Stimulated activated CD8-positive, alpha-beta memory T cell treated with anti-CD3 and anti-CD28 coated beads, Interleukin-7, amount 100 ng/mL, for 1 hour (primary cell): Measurements from ENCODE around the gene DCAF11.

Source experiments
- DNase-seq, 2 donors: peaks; one replicate each; pipeline ENCODE4 v3.0.0-alpha.2; 2020; ENCODE audit warnings: low read depth in 2 of 2

DCAF11 gene

DNA sequence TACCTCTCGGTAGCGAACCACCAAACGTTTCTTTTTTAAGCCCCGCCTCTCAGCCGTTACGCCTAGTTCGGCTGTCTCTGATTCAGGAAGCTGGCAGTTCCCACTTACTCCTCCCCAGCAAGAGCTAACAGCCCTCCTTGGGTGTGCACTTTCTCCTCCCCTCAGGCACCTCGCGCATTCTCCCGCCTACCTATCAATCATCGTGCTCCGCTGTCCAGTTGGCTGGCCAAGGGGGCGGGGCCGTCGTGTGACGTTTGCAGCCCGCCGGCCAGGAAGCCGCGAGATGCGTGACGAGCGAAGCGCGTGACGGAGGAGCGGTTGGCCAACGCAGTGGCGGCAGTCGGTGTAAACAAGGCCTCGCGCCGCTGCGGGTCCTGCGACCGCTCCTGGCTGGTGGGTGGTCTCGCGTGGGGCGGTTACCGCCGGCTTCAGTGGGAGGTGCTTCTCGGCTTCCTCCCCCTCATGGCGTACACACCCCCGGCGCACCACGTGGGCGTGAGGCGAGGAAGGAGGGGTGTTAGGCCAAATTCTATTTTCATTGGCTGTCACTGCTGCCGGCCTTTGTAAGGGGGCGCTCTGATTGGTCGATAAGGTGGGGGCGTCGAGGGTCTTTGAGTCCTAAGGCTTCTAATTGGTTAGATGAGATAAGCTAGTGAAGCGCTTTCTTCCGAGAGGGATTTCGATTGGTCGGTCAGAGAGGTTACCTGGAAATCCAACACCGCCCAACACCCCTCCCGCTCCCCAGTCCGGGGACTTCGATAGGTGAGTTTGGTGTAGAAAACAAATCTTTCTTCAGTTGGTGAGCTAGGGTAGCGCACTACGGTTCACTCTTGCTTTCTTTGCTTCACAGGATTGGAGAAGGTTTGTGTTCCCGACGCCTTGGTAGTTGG, at the start of gene DCAF11, which contains the start of gene NRL:
DCAF11 (plus strand) TSS at position 246 of the 890 bp plus-strand sequence. CDS start 818 bp downstream, outside the sequence.
NRL (minus strand) TSS at position 418 of the 890 bp plus-strand sequence. CDS start 32,101 bp downstream, outside the sequence.
- DNase-seq, result peak; percentile 92 to 94

DNA sequence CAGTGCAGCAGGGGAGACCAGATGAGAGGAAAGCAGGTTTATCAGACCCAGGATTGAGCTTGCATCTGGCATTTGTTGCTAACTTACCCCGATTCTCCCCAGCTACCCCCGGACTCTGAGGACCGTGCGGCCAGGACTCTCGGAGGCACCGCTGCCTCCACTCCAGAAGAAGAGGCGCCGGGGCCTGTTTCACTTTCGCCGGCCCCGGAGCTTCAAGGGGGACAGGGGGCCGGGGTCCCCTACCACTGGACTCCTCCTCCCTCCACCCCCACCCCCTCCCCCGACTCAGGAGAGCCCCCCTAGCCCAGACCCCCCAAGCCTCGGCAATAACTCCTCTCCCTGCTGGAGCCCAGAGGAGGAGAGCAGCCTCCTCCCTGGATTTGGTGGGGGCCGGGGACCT, 49.7 kb upstream of the DCAF11 start:
- DNase-seq, result no peak

DNA sequence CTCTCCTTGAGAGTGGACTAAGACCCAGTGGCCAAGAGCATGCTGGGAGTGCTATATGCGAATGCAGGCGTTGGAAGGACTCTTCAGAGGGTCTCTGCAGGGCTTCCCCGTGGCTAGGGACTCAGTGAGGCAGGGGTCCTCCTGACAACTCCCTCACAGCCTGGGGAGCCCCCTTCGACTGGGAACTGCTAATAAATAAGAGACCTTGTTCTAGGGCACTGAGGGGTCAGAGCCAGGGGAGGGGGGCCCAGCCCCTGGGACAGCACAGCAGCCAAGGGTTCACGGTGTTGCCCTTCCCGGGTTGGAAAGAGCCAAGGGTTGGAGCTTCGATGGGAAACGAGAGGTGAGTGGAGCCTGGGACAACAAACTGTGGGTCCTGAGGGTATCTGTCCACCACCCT, 49.2 kb upstream of the DCAF11 start:
- no peak for DNase-seq

DNA sequence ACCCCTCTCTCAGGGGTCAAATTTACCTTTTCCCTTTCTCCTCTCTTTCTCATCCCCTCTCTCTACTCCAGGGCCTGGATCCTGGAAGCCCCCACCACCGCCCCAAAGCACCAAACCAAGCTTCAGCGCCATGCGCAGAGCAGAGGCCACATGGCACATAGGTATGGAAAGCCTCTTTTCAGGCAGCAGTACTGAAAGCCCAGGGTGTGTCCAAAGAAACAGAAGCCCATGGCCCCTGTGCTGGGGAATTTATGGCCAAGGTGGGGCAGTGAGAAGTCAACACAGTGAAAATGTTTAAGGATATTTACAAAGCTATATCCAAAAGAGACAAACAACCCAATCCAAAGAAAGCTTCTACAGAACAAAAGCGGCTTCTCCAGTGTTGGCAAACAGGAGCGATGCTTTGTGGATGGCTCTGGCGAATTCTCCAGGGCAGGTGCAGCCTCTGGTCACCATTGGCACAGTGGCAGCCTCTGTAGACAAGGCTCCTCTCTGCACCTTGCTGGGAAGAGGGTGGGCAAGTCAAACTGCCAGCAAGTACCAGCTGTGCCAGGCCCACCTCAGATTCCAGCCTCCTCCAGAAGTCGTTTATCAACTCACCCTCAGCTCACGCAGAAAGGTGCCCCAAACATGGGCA, 48.0 kb upstream of the DCAF11 start:
- no peak for DNase-seq

DNA sequence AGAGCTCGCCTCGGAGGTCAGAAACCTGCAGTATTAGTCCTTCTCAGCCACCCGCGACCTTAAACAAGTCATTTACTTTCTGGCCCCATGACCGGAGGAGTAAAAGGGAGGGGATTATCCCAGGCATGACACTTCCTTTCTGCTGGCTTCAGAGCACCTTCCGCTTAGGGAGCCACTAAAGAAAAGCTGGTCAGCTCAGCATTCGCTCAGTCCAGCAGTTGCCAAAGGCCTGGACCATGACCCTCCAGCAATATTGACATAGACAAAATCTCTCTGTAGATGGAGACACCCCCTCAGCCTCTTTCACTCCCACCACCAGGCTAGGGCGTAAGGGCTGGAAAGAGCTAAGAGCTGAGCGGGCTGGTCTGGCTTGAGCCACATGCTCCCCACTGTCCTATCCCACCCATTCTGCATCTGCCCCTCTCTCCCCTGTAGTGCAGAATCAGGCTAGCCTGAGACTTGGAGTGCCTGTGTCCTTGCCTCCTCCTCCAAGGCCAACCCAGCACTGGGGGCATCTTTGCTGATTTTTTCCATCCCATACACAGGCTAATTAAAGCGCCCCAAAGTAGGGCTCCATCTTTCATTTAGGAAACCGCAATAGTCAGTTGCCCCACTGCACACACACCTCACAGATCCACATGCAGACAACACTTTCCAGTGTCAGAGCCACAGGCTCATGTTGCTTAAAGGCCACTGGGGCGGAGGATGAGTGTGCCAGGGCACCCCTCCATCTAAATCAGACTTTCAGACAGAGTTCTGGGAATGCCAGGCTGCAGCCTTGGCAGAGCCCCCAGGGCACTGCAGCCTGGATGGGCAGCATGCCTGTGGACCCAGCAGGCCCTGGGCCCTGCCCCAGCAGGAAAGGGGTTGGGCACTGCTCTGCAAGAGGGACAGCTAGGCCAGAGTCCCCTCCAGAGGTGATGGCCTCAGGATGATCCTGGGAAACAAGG, 47.2 kb upstream of the DCAF11 start:
- no peak for DNase-seq

DNA sequence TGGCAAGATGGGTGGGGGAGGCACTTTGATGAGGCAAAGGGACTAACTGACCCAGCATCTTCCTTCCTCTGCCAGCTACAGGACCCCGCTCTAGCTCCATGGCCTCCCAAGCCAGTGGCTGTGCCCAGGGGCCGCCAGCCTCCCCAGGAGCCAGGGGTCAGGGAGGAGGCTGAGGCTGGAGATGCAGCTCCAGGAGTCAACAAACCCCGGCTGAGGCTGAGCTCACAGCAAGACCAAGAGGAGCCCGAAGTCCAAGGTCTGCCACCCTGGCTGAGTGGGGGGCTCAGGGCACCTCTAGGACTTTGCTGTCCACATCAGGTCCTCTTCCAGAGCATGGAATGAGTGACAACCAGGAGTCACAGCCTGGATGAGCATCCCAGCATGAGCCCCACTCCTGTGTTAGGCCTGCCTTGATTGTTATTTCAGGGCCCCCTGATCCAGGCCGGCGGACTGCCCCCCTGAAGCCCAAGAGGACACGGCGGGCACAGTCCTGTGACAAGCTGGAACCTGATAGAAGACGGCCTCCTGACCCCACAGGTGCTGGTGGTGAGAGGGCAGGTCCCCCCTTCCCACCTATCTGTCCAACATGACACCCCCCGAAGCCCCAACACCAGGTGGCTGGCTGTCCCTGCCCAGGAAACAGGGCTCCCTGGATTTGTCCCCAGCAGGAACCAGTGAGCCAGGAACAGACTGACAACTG, 45.7 kb upstream of the DCAF11 start:
- DNase-seq, result no peak

DNA sequence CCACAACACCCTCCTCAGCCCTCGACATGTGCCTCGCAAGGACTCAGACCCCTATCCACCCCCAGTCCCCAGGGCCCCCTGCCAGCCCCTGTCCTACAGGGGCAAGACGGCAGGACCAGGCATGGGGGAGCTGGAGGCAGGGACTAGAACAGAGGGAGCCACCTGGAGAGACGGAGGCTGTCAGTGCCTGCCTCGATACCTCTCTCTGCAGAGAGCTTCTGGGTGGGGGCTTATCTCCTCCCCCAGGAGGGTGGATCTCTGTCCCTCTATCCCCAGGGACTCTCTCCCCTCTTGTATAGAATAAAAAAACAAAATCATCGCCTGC, 45.2 kb upstream of the DCAF11 start:
- DNase-seq, result no peak

DNA sequence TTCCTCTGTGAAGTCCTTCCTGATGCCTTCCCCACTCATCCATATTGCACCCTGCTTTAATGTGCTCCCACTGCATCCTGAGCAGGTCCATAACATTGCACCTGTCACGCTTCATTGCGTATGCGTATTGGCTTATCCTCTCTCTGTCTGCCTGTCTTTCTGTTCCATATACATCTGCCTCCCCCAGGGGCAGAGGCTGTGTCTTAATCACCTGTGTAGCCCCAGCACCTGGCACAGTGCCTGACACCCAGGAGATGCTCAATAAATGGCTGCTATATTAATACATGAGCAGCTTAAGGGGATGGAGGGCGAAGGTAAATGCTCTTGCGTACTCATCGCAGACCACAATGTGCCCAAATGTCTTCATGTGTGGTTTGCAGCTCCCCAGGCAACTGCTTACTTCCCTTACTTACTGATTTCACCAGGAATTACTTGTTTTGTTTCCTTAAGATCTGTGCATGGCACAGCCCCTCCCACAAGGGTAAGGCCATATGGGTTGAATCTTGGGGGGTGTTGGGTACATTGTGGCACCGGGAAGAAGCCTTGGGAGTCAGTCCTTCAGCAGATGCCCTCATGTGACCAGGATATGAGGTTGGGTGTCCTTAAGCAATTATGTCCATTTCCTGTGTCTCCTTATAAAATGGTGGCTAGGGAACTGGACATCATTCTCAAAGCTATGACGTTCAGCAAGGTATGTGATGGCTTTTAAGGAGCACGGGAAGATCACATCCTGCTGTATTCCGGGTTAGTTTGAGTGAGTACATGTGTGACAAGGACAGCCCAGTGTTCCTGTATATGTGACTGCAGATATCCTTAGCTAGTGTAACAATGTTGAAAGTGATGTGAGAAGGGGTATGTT, 44.1 kb upstream of the DCAF11 start:
- DNase-seq, result no peak

DNA sequence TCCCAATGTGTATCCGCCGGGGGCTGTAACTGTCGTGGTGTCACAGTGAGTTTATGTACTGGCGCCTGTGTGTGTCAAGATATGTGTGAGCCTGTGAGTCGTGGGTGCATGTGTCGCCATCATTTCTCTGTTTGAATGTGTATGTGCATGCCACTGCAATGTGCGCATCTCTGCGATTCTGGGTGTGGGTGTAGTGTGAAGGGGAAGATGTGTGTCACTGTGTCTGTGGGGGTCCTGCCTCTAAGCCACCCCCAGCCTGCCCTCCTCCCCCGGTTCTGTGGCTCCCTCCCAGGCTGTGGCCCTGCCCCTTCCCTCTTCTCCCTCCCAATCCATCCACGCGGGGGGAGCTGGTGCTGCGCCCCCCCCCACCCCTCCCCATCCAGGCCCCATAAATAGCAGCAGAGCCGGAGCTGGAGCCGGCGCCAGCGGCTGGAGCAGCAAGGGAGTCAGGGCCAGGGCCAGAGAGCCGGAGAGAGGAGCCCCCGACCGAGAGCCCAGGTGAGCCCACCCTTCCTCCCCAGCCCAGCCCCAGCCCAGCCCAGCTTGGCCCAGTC, 43.4 kb upstream of the DCAF11 start, which contains the start of gene CPNE6:
CPNE6 (plus strand) TSS at position 419 of the 554 bp plus-strand sequence. CDS start 1,375 bp downstream, outside the sequence.
- no peak for DNase-seq

DNA sequence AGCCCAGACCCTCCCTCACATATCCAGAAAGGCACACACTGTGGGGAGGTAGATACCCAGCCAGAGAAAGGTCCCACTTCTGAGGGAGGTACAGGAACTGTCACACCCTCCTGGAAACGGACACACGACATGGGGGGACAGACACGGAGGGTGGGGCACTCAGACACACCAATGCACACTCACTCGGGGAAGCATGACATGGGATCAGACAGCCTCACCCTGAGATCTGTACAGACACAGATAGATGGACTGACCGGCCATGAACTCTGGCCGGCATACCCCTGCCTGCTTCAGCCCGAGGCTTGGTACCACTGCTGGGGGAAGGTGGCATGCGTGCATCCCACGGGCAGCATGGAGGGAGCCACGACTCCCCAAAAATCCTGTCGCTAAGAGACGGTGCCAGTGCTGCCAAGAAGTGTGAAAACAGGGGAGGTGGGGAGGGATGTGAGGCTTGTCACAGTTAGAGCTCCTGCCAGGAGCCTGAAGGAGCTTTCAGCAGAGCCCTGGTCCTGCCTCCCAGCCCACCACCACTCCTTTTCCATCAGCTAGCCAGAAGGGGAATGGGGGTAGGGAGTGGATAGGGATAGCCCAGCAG, 42.6 kb upstream of the DCAF11 start:
- DNase-seq, result no peak

DNA sequence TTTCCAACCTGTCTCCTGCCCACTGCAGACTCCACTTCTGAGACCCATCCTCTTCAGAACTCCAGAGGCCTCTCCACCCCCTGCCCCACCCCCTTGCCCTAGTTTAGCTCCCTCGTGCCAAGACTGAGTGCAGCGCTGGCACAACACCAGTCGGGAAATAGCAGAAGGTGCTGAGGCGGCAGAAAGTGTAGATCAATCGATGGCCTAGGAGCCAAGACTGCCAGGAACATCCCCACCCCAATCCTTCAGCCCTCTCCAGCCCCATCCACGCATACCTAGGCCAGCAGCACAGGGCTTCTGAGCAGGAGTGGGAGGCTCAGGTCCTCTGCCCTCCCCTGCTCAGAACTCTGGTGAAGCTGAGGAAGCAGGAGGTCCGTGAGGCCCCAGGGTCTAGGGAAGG, 42.1 kb upstream of the DCAF11 start:
- DNase-seq, result no peak

DNA sequence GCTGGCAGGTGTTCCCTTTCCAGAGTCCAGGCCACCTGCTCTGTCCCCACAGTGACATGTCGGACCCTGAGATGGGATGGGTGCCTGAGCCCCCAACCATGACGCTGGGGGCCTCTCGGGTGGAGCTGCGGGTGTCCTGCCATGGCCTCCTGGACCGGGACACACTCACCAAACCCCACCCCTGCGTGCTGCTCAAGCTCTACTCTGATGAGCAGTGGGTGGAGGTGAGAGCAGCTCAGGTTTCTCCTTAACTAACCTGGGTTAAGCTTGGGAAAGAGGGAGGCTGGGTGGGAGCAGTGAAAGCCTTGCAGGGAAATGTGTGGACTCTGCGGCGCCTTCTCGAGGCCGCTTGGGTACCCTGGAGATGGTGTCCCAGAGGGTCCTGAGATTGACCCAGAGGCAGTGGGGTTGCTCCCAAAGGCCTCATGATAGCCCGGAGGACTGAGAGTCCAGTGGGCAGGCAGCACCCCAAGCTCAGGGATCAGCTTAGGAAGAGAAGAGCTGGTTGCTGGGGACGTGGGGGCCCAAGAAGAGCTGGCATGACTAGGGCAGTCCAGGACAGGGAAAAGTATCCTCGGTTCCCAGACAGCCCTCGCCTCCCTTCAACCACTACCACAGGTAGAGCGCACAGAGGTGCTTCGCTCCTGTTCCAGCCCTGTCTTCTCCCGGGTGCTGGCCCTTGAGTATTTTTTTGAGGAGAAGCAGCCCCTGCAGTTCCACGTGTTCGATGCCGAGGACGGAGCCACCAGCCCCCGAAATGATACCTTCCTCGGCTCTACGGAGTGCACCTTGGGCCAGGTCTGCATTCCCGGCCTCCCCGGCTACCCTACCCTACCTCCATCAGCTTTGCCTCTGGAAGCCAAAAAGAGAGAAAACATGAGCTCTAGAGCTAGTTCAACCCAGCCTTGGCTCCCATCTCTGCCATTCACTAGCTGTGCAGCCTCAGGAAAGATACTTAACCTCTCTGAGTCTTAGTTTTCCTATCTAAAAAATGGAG, 41.4 kb upstream of the DCAF11 start:
- no peak for DNase-seq

DNA sequence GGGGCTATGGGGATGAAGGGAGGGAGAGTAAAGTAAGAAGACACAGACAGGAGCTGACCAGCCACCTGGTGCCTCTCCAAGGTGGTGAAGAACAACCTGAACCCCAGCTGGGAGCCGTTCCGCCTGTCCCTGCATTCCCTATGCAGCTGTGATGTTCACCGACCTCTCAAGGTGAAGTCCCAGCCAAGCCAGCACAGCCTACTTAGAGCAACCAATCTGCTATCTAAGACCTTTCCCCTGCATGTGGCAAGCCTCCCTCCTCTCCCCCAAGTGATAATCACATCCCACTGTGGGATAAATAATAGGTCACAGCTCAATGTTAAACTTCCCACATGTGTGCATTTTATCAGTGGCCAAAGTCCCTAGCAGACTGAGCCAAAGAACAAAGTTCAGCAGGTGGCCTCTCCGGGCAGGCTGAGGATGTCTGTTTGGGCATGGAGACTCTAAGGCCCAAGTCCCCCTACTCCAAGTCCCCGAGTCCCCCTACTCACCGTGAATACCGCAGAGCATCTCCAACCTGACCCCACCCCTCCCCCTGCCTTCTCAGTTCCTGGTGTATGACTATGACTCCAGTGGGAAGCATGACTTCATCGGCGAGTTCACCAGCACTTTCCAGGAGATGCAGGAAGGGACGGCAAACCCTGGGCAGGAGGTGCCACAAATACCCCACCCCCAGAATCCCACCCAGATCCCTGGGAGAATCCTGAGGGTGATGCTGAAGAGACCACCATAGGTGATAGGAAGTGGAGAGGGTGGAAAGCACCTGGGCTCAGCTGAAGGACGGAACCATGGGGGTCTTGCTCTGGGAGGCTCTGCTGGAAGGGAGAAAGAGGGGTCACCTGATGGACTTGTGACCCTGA, 39.7 kb upstream of the DCAF11 start:
- no peak for DNase-seq

DNA sequence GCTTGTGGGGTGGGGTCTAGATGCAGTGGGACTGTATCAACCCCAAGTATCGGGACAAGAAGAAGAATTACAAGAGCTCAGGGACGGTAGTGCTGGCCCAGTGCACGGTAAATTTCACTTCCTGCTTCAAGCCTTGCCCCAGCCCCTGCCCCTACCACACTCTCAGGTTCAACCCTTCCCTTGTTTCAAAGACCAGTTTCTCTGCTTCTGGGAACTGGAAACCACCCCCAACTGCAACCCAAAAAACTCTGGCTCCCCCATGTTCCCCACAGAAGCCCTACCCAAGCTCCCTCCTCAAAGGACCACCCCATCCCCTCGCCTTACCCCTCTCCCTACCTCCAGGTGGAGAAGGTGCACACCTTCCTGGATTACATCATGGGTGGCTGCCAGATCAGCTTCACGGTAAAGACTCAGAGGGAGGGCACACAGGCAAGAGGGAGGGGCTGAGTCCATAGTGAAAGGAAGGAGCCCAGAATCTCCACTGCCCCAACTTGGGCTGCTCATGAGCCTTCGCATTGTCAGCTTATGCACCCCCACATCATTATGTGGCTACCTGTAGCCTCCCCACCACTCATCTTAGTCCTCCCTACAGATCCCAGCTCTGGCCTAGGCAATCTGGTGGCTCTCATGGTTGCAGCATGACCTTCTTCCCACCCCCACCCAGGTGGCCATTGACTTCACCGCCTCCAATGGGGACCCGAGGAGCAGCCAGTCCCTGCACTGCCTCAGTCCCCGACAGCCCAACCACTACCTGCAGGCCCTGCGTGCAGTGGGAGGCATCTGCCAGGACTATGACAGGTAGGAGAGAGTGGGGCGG, 38.9 kb upstream of the DCAF11 start:
- DNase-seq, result no peak

DNA sequence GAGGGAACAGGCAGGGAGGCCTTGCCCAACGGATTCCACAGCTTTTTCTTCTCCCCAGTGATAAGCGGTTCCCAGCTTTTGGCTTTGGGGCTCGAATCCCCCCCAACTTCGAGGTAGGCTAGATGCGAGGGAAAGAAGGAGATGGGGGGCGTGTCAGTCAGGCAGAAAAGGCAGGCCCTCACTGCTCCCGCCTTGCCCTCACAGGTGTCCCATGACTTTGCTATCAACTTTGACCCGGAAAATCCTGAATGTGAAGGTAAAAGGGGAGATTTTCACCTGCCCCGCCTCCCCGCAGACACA, 38.3 kb upstream of the DCAF11 start:
- DNase-seq, result no peak

DNA sequence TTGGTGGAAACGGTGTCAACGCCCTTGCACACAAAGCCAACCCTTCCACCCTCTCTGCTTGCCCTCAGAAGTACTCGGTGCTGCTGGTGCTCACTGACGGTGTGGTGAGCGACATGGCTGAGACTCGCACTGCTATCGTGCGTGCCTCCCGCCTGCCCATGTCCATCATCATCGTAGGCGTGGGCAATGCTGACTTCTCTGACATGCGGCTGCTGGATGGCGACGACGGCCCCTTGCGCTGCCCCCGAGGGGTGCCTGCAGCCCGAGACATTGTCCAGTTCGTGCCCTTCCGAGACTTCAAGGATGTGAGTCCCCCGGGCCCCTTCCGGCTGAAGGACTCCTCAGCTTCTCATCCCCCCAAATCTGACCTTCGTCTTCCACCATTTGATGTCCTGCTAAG, 37.5 kb upstream of the DCAF11 start:
- no peak for DNase-seq

DNA sequence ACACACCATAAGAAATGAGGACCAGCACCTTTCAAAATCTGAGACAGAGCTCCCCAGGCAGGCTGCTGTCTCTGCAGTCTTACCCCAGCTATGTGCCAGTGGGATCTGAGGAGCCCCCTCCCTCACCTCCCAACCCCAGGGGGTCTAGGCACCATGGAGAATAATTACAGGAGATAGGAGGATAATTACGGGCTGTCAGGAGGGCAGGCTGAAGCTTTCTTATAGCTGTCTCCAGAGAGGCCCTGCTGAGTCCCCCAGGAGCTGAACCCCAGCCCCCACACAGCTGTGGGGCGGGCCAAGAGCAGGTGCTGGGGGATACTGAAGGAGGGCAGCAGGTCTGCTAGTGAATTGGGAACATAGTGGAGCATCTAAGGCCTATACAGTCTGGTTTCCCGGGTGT, 36.4 kb upstream of the DCAF11 start:
- DNase-seq, result no peak
